ENCODE measurements around the gene STK24.

GRCh38 chr13:98401934-98402333 is 175.0 kb downstream of the STK24 start:
- TF ChIP-seq CTCF (IDR thresholded peaks at IDR 0.05) (no peak), ZFX (IDR thresholded peaks at IDR 0.05; ENCODE audit: borderline replicate concordance) (no peak)
